SIG-M5 treated with dmso at 0.1 percent for 504 hours (cell line): ENCODE measurements around the gene USO1.
"Not testable (repeated sequence)": the region's sequence is repeated elsewhere in the genome, so short reads cannot be mapped to it uniquely, and the experiment has no call there.

Source experiments
- DNase-seq: peaks from one replicate; lab custom pipeline; 2025; ENCODE audit not compliant: unreplicated experiment; lab: John Stamatoyannopoulos, UW

The USO1 gene, protein sequence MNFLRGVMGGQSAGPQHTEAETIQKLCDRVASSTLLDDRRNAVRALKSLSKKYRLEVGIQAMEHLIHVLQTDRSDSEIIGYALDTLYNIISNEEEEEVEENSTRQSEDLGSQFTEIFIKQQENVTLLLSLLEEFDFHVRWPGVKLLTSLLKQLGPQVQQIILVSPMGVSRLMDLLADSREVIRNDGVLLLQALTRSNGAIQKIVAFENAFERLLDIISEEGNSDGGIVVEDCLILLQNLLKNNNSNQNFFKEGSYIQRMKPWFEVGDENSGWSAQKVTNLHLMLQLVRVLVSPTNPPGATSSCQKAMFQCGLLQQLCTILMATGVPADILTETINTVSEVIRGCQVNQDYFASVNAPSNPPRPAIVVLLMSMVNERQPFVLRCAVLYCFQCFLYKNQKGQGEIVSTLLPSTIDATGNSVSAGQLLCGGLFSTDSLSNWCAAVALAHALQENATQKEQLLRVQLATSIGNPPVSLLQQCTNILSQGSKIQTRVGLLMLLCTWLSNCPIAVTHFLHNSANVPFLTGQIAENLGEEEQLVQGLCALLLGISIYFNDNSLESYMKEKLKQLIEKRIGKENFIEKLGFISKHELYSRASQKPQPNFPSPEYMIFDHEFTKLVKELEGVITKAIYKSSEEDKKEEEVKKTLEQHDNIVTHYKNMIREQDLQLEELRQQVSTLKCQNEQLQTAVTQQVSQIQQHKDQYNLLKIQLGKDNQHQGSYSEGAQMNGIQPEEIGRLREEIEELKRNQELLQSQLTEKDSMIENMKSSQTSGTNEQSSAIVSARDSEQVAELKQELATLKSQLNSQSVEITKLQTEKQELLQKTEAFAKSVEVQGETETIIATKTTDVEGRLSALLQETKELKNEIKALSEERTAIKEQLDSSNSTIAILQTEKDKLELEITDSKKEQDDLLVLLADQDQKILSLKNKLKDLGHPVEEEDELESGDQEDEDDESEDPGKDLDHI

DNA sequence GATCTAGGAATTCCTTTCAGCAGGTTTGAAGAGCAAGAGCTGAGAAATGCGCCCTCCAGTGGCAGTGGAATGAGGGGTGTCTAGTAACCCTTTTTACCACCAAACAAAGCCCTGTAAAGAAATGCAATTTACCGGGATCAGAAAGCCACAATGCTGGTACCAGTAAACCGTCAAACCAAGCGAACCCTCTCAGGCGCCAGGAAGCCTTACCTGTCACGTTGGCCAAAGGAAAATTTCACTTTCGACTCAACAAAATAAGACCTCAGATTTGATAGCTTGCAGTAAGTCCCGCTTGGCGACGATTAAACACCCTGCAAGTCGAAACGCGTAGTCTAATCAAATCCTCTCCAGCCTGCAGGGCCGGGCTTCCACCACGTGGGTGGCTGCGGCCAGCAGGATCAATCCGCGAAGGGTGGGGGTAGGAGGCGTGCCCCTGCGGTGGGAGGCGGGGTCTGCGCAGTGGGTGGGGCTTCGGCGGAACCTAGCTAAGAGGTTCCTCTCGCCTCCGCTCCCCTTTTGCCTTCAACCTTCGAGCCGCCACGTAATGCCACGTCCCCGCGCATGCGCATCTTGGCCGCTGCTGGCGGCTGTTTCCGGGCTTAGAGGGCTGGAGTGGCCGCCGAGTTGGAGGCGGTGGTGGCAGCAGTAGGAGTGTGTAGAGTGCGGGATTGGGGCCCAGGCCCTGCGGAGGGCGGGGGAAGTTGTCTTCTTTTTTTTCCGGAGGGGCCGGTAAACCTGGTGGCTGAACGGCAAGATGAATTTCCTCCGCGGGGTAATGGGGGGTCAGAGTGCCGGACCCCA lies at the start of gene USO1:
Gene USO1, plus strand, starts transcription at position 512 of the 801 bp plus-strand sequence. Its CDS starts 243 bp downstream, at position 755.
- peak; percentile 95 for DNase-seq

DNA sequence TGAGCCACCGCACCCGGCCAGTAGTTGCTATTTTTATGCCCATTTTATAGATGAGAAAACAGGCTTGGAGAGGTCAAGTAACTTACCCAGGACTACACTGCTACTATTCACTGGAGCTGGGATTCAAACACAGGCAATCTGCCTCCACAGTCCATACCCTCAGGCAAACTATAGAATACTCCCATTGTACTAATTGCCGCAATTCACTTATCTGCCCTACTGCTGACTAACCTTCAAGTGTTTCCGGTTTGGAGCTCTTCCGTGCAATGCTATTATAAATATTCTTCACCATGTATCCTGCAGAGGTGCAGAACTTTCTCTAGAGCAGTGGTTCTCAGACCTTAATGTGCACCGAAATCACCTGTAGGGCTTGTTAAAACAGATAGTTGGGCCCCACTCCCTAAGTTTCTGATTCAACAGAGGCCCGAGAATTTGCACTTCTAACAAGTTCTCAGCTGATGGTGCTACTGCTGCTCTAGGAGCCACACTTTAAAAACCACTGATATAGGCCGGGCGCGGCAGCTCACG lies 49.3 kb upstream of the USO1 start:
- no peak for DNase-seq

DNA sequence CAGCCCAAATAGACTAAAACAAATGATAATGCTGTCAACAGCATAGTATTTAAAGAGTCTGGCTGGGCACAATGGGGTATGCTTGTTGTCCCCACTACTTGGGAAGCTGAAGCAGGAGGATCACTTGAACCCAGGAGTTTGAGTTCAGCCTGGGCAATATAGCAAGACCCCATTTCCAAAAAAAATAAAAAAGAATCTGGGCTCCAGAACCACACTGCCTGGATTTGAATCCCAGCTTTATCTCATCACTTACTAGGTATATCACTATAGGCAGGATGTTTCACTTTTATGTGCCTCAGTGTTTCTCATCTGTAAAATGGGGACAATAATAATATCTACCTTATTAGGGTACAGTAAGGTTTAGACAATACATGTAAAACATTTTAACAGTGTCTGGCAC lies 45.9 kb upstream of the USO1 start:
- no peak for DNase-seq

DNA sequence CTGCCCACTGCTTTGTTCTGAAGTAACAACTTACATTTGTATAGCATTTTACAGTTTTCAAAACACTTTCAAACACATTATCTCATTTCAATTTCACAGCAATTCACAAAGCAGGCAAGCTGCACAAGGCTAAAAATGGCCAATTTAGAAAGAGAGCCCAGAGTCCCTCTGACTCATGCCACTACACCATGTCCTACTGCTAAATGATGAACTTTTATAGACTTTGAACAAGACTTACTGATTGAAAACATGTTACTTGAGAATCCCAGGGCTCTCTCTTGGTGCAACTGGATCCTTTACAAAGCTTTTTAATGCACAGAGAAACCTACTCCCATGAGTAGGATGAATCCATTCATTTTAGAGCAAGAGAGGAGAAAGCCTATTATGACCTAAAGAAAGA lies 45.4 kb upstream of the USO1 start:
- no peak for DNase-seq

DNA sequence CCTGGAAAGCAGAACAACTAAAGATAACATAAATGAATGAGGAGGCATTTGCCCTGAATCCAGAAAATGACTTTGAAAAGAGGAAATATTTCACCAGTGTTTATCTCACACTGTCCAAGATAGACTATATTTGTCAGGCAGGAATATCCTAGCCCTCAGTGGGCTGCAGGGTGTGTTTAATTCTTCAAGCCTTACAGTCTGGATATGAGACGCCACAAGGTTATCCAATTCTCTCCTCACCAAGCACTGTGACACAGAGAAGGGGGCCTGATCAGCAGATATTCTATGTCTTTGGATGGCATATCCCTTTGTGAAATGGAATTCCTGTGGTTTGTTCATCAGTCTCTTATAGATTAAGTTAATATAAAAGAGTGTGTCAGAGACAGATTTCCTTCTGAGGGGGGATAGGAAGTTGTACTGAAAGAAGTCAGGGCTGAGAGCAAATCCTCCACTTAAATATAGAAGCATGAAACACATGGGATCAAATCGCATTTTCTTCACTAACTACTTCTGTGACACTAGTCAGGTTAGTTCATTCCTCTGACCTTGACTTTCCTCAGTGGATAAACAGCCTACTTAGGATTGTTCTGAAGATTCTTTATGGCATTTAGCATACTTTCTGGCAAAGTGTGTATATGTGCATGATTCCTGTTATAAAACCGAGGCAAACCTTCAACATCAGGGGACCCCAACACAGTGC lies 44.4 kb upstream of the USO1 start:
- no peak for DNase-seq

DNA sequence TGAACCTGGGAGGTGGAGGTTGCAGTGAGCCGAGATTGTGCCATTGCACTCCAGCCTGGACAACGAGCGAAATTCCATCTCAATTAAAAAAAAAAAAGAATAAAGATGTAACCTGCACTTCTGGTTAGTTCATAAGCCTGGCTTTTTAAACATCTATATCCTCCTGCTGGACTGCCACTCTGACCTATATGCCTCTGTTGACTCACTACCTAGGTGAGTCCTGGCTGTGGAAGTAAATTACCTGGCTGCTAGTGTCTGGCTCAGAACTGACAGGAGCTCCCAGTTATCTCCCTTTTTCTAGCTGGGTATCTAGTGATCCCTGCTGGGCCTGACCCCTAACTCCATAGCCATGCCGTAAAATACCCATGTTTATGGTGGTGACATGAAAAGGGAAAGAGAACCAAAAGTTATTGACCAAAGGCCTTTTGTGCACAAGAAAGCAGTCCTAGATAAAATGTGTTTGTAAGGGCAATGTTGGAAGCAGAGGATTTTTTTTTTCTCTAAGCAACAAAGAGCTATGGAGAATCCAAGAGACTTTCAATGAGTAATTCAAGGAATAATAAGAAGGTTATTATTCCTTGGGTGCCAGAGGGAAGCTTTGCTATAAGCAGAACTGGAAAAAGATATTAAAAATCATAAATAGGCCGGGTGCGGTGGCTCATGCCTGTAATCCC lies 40.8 kb upstream of the USO1 start:
- no peak for DNase-seq

DNA sequence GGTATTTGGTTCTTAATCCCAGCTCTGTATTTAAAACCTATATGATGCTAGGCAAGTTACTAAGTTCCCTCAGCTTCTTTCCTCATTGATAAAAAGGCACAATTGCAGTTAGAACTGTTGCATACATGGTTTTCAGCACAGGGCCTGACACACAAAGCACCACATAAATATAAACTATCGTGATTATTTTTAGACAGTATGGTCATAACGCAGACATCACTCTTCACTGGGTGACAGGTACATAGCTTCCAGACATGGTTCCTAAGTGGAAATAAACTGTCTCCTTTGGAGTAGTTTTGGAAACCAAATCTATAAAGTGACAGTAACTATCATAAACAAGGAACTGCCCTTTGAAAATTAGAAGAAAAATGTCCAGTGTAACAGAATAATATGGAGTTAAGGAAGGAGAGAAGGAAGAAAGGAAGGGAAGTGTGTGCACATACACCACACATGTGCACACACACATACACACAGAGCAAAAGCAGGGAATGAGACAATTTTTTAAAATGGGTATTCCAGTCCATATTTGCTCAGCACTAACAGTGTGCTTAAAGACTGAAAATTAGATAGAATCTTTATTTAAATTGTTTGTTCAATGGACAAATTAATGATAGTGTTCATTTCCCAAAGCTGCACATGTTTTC lies 38.7 kb upstream of the USO1 start:
- no peak for DNase-seq

DNA sequence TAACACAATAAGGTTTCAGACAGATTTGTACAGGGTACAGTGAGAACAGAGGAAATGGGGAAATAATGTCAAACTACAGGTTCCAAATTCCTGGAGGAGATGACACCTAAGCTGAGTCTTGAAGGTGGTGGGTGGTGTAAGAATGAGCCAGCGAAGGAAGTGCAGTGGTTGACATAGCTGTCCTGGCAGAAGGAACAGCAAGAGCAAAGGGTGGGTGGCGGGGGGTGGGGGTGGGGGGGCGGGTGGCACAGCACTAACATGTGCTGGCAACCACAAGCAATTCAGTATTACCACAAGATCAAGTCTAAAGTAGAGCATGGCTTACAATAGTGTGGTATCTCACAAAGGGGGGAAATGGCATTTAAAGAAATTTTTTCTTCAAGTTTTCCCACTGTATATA lies 38.0 kb upstream of the USO1 start:
- DNase-seq, result no peak

DNA sequence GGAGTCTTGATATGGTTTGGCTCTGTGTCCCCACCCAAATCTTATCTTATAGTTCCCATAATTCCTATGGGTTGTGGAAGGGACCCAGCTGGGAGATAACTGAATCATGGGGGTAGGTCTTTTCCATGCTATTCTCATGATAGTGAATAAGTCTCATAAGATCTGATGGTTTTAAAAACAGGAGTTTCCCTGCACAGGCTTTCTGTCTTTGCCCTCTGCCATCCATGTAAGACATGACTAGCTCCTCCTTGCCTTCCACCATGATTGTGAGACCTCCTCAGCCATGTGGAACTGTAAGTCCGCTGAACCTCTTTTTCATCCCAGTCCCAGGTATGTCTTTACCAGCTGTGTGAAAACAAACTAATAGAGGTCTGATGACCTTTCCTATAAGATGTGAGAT lies 37.3 kb upstream of the USO1 start:
- DNase-seq, result not testable (repeated sequence)

DNA sequence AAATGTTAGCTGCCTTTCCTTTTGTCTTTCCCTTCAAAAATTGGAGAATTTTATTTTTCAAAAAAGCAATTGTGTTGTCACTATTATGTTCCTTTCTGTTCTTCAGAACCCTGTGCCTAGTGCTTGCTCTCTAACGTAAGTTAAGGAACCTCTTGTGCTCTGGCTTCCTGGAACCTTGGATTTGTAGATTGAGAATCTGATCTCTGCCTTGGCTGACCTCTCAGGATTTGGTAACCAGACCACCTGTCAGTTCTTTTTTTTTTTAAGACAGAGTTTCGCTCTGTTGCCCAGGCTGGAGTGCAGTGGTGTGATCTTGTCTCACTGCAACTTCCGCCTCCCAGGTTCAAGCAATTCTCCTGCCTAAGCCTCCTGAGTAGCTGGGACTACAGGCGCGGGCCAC lies 32.3 kb upstream of the USO1 start:
- DNase-seq, result not testable (repeated sequence)

DNA sequence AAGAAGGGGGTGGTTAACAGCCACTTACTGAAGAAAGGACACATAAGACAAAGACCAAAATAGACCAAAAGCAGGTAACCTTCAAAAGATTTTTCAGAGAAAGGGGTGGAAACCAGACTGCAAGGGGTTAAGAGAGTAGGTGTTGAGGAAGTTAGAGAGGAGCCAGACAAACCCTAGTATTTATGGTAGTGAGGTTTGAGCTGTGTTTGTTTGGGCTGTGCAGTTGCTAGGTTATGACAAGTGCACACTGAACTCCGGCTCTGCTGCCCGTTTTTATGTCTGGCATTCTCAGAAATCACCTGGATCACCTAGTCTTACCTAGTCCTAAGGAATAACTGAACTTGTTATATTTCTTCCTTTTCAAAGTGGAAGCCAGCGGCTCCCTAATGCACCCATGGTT lies 28.3 kb upstream of the USO1 start:
- no peak for DNase-seq

DNA sequence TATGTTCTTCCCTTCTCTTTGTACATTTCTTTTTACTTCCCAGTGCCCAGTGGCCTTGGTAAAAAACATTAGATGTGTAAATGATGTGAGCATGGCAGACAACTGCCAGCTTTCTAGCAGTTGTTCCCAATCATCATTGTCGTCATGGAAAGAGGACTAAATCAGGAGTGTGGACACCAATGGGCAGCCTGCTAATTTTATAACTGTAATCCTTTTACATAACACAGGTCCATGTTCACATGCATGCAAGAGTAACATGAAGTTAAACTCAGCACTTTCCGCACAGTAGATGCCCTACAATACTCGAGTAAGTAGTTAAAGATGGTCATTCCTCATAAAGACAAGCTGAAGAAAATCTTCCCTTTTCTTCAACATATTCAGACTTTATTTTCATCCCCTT lies 27.8 kb upstream of the USO1 start:
- no peak for DNase-seq

DNA sequence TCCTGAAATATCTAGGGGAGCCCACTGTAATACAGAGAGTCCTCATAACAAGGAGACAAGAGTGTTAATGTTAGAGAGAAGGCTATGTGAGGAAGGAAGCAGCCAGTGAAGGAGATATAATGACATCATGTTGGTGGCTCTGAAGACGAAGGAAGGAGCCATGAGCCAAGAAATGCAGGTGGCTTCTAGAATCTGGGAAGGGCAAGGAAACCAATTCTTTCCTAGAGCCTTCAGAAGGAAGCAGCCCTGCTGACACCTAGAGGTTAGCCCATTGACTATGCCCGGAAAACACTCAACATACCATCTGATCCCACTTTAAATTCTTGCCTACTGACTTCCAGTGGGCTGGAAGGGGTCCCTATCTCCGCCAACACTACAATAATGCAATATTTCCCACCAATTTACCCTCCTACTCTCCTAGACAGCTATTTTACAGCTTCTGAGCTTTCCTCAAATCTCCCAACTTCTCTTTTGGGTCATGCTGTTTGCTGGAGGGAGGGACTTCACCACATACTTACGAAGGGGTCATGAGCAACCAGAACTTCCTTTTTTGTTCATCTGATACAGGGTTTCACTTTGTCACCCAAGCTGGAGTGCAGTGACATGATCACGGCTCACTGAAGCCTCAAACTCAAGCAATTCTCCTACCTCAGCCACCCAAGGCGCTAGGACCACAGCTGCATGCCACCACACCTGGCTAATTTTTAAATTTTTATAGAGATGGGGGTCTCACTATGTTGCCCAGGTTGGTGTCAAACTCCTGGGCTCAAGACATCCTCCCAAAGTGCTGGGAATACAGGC lies 26.0 kb upstream of the USO1 start:
- DNase-seq, result peak; percentile 82

DNA sequence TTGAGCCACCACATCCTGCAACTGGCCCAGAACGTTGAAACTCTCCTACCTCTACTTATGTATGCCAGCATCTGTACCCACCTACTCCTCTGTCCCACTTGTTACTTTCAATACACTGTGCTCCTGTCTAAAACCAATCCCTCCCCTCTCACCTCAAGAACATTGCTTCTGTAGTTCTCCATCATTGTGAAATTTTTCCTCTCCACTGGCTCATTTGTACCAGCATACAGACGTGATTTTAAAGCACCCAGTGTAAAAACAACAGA lies 25.5 kb upstream of the USO1 start:
- DNase-seq, result no peak

DNA sequence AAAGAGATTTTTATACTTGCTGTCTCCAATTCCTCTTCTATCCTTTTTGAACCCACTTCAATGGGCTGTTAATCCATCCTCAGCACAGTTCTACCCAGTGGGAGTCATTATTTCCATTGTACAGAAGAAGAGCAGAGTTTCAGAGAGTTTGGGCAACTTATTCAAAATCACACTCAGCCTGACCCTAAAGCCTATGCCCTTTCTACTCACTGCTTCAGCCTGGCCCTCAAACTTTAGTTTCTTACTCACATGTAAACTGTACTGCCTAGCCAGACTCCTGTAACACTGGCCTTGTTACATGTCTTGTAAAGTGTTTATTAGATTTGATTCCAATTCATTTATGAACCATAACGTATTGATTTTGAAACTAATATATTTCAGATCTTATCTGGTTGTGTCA lies 25.1 kb upstream of the USO1 start:
- DNase-seq, result no peak

DNA sequence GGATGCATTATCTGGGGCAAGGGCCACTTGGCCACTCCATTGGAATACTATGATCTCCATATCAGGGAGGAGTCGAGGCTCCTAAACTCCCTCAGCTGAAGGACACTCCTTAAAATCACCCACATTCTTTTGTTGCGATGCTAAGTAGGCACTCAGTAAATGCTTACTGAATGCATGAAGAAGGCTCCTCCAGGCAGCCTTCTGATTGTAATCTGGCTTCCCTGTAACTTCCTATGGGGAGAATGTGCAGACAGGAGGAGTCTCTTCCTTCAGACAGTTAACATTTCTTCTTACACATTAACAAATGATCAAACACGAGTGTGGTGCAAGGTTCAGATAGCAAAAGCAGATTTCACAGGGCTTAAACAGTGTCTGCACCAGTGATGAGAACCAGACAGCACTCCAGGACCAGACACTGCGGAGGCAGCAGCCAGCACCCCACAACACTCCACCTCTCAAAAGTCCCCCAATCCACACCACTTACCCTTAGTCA lies 21.4 kb upstream of the USO1 start:
- DNase-seq, result no peak

DNA sequence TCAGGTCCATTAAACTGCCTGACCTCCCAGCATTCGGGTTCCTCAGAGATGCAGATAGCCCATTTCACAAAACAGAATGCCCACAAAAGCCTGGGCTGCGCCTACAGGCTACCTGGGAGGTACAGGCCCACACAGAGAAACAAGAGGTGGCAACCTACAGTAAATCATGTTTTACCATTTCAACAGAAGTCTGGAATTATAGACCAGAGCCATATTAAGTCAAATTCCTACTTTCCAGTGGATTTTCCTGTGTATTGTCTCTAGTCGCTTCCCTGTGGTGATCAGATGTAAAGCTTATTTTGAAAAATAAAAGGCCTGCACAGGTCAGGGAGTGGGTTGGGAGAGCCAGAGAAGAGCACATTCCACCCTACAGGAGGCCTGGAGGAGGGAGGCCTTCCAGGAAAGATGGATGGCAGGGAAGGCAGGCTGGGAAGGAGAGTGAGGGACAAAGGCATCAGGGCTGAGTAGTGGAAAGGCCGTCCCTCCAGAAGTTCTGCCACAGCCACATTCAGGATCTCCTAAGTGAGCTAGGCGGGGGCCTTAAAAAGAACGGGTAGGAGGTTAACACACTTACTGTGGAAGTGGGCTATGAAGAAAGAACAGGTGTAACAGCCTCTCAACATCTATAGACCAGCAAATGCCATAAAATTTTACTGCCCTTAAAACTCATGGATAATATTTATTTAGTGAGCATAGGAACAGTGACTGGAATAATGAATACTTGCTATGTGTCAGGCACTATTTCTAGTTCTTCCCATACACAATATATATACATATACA lies 19.0 kb upstream of the USO1 start:
- no peak for DNase-seq

DNA sequence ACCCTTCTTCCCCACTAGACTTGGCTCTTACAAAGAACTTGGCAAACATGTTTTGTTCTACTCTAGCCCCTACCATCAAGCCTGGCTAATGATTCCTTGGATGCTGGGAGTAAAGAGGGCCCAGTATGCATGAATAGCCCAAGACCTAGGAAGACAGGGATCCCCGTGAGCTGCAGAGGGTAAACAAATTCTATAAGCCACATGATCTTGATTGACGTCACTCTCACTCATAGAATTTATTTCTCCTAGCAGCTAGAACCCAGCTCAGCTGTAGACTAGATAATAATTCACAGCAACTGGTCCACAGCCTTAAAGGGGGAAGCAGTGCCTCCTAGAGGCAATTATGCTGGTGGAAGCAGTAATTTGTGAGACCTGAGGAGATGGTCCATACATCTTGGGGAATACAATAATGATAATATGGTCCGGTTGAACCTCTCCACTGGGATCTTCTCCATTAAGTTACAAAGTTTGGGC lies 16.1 kb upstream of the USO1 start:
- no peak for DNase-seq
